ENCODE results near the gene MOB3B.

The MOB3B gene

DNA sequence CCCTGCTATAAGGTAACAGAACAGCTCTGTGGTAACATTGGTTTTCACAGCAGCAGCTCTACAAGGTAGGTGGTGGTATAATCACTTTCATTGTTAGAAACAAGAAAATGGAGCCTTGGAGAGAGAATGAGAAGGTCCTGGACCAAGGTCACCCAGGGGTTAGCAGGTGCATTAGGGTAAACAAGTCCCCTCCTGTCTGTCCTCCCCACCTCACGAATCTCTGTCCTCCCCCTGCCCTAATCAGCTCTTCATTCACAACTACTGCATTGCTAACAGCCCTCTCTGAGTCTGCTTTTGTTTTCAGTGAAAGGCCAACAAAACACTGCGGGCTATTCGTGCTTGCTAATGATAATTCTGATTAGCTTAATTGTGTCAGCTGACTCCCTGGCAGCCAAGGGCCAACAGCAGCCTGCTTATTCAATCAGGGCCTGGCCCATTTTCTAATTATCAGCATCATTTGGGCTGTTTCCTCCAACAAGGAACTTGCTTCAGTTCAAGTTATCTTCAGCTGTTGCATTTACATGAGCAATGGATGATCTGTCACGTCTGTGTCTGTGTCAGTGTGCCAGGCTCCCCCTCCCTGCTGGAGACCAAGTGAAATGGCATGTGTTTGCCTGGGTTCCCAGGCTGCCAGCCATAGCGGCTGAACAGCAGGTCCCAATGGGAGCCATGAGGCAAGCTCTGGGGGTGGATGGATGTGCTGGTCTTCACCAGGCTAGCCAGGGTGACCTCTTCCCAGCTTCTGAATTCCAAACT is 176.0 kb downstream of the MOB3B start:
- H3K4me3 ChIP-seq (ENCODE audit: low read depth, low read length), result no peak overlapping the region
- TF ChIP-seq, protein P1, sequence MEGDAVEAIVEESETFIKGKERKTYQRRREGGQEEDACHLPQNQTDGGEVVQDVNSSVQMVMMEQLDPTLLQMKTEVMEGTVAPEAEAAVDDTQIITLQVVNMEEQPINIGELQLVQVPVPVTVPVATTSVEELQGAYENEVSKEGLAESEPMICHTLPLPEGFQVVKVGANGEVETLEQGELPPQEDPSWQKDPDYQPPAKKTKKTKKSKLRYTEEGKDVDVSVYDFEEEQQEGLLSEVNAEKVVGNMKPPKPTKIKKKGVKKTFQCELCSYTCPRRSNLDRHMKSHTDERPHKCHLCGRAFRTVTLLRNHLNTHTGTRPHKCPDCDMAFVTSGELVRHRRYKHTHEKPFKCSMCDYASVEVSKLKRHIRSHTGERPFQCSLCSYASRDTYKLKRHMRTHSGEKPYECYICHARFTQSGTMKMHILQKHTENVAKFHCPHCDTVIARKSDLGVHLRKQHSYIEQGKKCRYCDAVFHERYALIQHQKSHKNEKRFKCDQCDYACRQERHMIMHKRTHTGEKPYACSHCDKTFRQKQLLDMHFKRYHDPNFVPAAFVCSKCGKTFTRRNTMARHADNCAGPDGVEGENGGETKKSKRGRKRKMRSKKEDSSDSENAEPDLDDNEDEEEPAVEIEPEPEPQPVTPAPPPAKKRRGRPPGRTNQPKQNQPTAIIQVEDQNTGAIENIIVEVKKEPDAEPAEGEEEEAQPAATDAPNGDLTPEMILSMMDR (IDR thresholded peaks at IDR 0.05; ENCODE audit: low read depth, low read length), result no peak

DNA sequence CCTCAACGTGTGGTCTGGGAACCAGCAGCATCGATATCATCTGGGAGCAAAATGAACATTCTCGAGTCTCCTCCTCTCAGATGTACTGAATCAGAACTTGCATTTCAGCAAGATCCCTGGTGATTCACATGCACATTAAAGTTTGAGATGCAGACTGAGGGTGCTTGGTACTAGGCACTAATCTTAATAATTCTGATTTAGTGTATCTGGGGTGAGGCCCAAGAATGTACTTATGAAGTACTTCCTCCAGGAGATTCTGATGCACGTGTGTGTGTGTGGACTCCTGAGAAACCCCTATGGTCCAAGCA is 176.5 kb downstream of the MOB3B start:
- TF ChIP-seq, protein P1 (IDR thresholded peaks at IDR 0.05; ENCODE audit: low read depth, low read length), result no peak
- no peak overlapping the region for H3K4me3 ChIP-seq (ENCODE audit: low read depth, low read length)

DNA sequence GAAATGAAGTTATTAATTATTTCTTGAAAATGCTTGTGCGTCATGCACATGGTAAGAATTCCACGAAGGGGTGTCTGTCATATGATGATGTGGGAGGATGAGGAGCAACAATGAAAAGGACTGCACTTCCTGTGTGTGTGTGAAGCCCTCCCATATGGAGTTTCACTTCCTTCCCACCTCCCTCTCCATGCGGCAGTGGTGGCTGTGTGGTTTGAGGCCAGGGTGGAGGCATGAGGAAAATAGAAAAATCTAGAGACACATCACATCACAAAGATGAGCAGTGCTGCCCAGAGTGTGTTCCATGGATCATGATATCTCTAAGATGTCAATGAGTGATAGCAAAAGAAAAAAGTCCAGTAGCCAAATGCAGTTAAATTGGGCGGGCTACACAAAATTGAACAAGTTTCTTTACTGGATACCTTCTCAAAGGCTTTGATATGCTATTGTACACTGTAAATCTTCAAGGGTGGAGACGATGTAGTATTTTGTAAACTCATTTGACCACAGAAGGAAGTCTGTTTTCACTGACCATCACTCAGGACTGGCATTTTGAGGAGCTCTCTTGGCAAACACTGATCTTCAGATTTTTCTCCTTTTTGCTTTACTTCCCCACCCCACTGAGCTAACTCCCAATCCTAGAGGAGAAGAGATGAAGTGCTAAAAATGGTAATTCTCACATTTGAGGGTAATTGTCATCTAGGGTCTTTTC is 177.0 kb downstream of the MOB3B start:
- H3K4me3 ChIP-seq (ENCODE audit: low read depth, low read length), result no peak overlapping the region
- TF ChIP-seq, protein P1 (IDR thresholded peaks at IDR 0.05; ENCODE audit: low read depth, low read length), result no peak

DNA sequence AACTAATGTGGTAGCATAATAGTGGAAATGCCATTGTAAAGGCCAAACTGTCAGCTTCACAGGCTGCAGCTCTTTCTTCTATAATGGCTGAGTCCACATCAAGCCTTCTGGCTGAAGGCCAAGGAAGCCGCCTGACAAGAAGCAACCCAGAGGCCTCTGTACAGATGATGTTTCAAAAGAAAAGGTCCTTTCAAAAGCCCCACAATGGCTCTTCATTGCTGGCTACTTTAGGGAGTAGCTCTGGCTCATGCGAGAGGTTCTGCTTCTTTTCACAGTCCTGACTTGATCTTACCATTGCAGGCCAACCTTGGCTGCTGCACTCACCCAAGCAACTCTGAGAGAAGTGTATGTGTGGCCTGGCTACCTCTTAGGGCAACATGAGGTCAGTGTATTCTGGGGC is 178.2 kb downstream of the MOB3B start:
- no peak overlapping the region for H3K4me3 ChIP-seq (ENCODE audit: low read depth, low read length)
- TF ChIP-seq, protein P1 (IDR thresholded peaks at IDR 0.05; ENCODE audit: low read depth, low read length), result no peak

DNA sequence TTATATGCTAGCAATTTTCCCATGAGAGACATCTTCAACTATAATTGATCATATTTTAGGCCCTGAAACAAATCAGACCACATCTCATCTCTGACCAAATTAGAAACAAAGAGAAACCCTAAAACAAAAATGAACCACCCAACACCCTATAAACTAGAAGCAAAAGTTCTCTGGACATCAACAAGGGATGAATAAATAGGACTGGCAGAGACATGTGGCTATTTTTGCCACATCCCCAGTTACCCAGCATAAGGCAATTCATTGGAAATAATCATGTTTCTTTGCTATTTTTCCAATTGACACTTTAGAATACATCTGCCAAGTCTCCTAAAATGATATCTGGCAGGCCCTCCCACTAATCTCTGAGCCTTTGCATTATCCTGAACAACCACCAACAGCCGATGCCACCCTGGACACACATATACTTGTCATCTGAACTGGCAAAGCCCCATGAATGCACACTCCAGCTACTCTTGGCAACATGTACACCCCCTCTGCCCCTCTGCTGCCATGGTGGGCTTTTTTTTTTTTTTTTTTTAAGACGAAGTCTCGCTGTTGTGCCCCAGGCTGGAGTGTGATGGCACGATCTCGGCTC is 179.1 kb downstream of the MOB3B start:
- H3K4me3 ChIP-seq (ENCODE audit: low read depth, low read length), result no peak overlapping the region
- TF ChIP-seq, protein P1 (IDR thresholded peaks at IDR 0.05; ENCODE audit: low read depth, low read length), result no peak

DNA sequence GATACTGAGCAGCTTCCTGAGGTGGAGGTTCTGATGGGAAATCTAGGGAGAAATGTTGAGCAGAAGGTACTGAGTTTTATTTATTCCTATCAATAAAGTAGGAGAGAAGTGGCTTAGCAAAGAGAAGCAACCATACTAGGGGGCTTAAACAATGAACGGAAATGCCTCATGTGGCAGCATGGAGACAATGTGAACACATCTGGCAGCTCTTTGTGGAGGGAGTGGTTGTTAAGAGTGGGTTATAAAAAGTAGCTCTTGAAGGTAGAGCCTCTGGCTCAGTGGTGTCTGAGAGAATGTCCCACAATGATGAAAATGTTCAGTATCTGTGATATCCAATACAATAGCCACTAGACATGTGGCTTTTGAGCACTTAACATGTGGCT is 179.9 kb downstream of the MOB3B start:
- H3K4me3 ChIP-seq (ENCODE audit: low read depth, low read length), result no peak overlapping the region
- TF ChIP-seq, protein P1 (IDR thresholded peaks at IDR 0.05; ENCODE audit: low read depth, low read length), result no peak

Data from WI38 (cell line).